Osteoblast (primary cell): ENCODE results near the gene RIN3. TPM values are rescaled to one million over a fixed set of nuclear protein-coding genes. Genes with fewer than 3 reads are reported as not detected.

Experiments used
- DNase-seq: peaks from one replicate; pipeline ENCODE4 v3.0.0; 2011; ENCODE audit warnings: low spot score, mixed read lengths; ENCODE audit not compliant: insufficient read length; ENCODE audit errors: missing footprints
- H2AFZ ChIP-seq: 2 replicates; pipeline ENCODE4 v1.6.0; 2011; ENCODE audit warnings: mild to moderate bottlenecking, low read length
- H3K27ac ChIP-seq: 2 replicates; pipeline ENCODE4 v1.5.1; 2011; ENCODE audit warnings: mild to moderate bottlenecking, low read depth, low read length, moderate library complexity
- H3K27me3 ChIP-seq: 2 replicates; pipeline ENCODE4 v1.6.0; 2012; ENCODE audit warnings: mild to moderate bottlenecking, control low read depth, inconsistent platforms, low read length, moderate library complexity; ENCODE audit not compliant: insufficient read depth
- H3K36me3 ChIP-seq: 2 replicates; pipeline ENCODE4 v1.5.1; 2011; ENCODE audit warnings: mild to moderate bottlenecking, low read length, control low read depth, moderate library complexity; ENCODE audit not compliant: insufficient read depth
- H3K4me1 ChIP-seq: 2 replicates; pipeline ENCODE4 v1.5.1; 2011; ENCODE audit warnings: mild to moderate bottlenecking, low read length, control low read depth, moderate library complexity; ENCODE audit not compliant: insufficient read depth
- H3K4me2 ChIP-seq: 2 replicates; pipeline ENCODE4 v1.6.0; 2011; ENCODE audit warnings: mild to moderate bottlenecking, low read length; ENCODE audit not compliant: insufficient read depth
- H3K4me3 ChIP-seq: fragments of 200-600 bp; sonication (generic); 3 replicates; pipeline ENCODE4 v1.5.1; 2012; ENCODE audit warnings: mild to moderate bottlenecking, low read length, inconsistent platforms; ENCODE audit not compliant: insufficient read depth
- H3K79me2 ChIP-seq: 2 replicates; pipeline ENCODE4 v1.6.0; 2012; ENCODE audit warnings: mild to moderate bottlenecking, low read length, control low read depth, inconsistent platforms; ENCODE audit not compliant: insufficient read depth
- H3K9me3 ChIP-seq: 2 replicates; pipeline ENCODE4 v1.5.1; 2011; ENCODE audit warnings: low read depth, low read length, control low read depth
- H4K20me1 ChIP-seq: 2 replicates; pipeline ENCODE4 v1.6.0; 2012; ENCODE audit warnings: mild to moderate bottlenecking, low read length, control low read depth; ENCODE audit not compliant: insufficient read depth
- CTCF ChIP-seq: IDR thresholded peaks from 2 replicates; pipeline ENCODE4 v1.5.1; 2011; ENCODE audit warnings: mild to moderate bottlenecking, low read depth, low read length, moderate library complexity; ENCODE audit errors: extremely low read depth
- total RNA-seq: library from RNA; depleted of rRNA; stranded (reverse); fragments of >200 nt; gene quantifications from 2 replicates; pipeline ENCODE4 v1.2.3, GENCODE V29; 2012

RIN3 gene
- total RNA-seq, 1 donor: 7.6 TPM

- no peak for TF ChIP-seq CTCF
- no peaks in the 10 kb centered on the region for H4K20me1 ChIP-seq
Observed at GRCh38 chr14:92595267-92595666, 81.7 kb downstream of the RIN3 start.

GRCh38 chr14:92596331-92596907 is 82.8 kb downstream of the RIN3 start:
- no peaks in the 10 kb centered on the region for H3K27me3 ChIP-seq
- DNase-seq: no peak
- H4K20me1 ChIP-seq: no peaks in the 10 kb centered on the region
- peaks cover 20% of the 10 kb centered on the region for H3K4me1 ChIP-seq
- no peaks in the 10 kb centered on the region for H3K36me3 ChIP-seq
- H2AFZ ChIP-seq: no peak overlapping the region
- H3K27ac ChIP-seq: no peak overlapping the region
- no peak overlapping the region for H3K4me2 ChIP-seq
- no peak overlapping the region for H3K4me3 ChIP-seq
- peaks cover 3% of the 10 kb centered on the region for H3K79me2 ChIP-seq
- H3K9me3 ChIP-seq: no peaks in the 10 kb centered on the region
- no peak for TF ChIP-seq CTCF

More at GRCh38 chr14:92595267-92595666, 81.7 kb downstream of the RIN3 start:
- H3K4me1 ChIP-seq: peaks cover 14% of the 10 kb centered on the region
- no peak overlapping the region for H2AFZ ChIP-seq
- H3K4me3 ChIP-seq: no peak overlapping the region
- H3K4me2 ChIP-seq: no peak overlapping the region
- no peaks in the 10 kb centered on the region for H3K27me3 ChIP-seq
- H3K27ac ChIP-seq: no peak overlapping the region
- H3K79me2 ChIP-seq: peaks cover 3% of the 10 kb centered on the region
- no peak for DNase-seq
- no peaks in the 10 kb centered on the region for H3K9me3 ChIP-seq
- H3K36me3 ChIP-seq: no peaks in the 10 kb centered on the region

- Histone ChIP-seq H3K4me2 (no peak overlapping the region), H4K20me1 (no peaks in the 10 kb centered on the region), H3K9me3 (no peaks in the 10 kb centered on the region), H3K79me2 (peaks cover 3% of the 10 kb centered on the region), H3K27ac (no peak overlapping the region), H3K4me1 (peaks cover 22% of the 10 kb centered on the region), H2AFZ (no peak overlapping the region), H3K4me3 (no peak overlapping the region), H3K36me3 (no peaks in the 10 kb centered on the region), H3K27me3 (no peaks in the 10 kb centered on the region)
- TF ChIP-seq CTCF: no peak
- no peak for DNase-seq
Observed at GRCh38 chr14:92597906-92598905, 84.6 kb downstream of the RIN3 start.

GRCh38 chr14:92599811-92600210 is 86.2 kb downstream of the RIN3 start:
- H3K27me3 ChIP-seq: no peaks in the 10 kb centered on the region
- peak overlapping the region; percentile 7 for H3K4me2 ChIP-seq
- no peak overlapping the region for H3K4me3 ChIP-seq
- no peak for TF ChIP-seq CTCF
- H3K4me1 ChIP-seq: peaks cover 32% of the 10 kb centered on the region
- peaks cover 3% of the 10 kb centered on the region for H3K79me2 ChIP-seq
- no peak overlapping the region for H2AFZ ChIP-seq
- peak overlapping the region; percentile 84 for H3K27ac ChIP-seq
- no peaks in the 10 kb centered on the region for H3K9me3 ChIP-seq
- DNase-seq: peak; percentile 84
- no peaks in the 10 kb centered on the region for H4K20me1 ChIP-seq
- no peaks in the 10 kb centered on the region for H3K36me3 ChIP-seq
